ENCODE data around the gene PLCD3.

DNA sequence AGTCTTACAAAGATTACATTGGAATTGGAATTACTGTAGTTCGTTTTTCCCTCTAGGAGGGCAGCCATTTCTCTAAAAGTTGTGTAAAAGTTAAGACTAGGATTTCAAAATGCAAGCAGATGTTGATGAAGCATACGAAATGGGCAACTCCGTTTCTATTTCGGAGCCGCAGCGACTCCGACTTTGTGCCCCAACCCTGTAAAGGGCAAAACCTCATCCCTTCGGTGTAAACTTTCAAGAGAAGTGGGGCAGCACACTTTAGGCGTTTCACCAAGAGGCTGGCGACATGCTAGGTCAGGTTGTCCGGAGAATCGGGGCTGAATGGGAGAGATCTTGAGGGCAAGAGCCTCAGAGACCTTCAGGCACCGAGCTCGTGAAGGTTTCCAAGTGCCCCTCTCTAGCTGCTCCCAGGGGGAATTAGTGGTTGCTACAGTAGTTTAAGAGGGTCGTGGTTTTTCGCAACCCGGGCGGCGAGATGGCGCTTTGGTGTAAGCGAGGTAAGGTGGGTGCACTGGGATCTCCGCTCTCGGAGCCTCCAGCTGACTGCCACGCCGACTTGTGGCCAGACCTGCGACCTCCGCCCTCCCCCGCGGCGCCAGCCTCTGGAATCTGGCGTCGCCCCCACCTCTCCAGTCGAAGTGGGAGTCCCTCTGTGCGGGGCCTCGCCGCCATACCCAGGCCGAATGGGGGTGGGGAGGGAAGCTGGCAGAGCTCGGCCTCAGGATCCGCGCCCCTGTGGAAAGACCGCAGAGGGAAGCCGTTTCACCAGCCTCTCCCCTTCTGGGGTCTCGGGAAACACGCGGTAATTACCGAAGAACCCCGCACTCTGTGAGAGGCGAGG lies 28.4 kb upstream of the PLCD3 start:
- no peak for TF ChIP-seq GABPA (IDR thresholded peaks at IDR 0.05; ENCODE audit: low read depth)
- TF ChIP-seq POLR2AphosphoS5 (IDR thresholded peaks at IDR 0.05; ENCODE audit: low read depth), result 0 out of 2 replicates have a peak, but pooled peaks have one; percentile 26
